ENCODE data around the gene CLUH.

DNA sequence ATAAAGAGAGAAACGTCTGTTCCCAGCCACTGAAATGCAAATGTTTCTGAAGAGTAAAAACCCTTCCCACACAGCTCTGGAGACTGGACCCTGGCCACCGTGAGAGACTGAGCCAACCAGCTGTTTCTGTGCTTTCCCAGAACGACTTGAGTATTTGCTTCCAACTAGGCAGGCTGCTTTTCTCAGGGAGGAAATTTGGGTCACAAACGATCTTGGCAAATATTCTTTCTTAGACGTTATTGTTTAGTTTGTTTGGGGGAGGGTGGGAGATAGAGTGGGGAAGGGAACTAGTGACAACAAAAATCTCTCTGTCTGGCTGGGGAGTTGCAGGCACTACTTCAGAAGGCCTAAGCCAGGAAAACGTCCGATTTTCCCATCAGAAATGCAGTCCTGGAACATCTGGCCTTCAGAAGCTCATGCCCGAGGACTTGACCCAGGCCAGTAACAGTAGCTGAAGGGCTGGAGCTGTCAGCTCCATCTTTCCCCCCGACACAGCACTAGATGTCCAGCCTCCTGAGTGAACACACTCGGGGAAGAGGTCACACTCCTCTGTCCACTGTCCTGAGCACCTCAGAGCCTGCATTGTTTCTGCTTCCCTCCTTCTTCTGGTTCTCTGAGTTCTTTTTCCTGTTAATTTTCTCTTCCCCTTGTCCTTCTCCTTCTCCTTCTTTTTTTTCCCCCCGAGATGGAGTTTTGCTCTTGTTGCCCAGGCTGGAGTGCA is 33.9 kb upstream of the CLUH start:
- TF ChIP-seq, protein P1, sequence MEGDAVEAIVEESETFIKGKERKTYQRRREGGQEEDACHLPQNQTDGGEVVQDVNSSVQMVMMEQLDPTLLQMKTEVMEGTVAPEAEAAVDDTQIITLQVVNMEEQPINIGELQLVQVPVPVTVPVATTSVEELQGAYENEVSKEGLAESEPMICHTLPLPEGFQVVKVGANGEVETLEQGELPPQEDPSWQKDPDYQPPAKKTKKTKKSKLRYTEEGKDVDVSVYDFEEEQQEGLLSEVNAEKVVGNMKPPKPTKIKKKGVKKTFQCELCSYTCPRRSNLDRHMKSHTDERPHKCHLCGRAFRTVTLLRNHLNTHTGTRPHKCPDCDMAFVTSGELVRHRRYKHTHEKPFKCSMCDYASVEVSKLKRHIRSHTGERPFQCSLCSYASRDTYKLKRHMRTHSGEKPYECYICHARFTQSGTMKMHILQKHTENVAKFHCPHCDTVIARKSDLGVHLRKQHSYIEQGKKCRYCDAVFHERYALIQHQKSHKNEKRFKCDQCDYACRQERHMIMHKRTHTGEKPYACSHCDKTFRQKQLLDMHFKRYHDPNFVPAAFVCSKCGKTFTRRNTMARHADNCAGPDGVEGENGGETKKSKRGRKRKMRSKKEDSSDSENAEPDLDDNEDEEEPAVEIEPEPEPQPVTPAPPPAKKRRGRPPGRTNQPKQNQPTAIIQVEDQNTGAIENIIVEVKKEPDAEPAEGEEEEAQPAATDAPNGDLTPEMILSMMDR (optimal IDR thresholded peaks at IDR 0.05 in 1 of 3, IDR thresholded peaks at IDR 0.05 in 1 of 3, conservative IDR thresholded peaks at IDR 0.05 in 1 of 3; ENCODE audit: extremely low read depth in 1 of 3, insufficient read depth in 2 of 3, low read length in 3 of 3) = no peak
- no peak for TF ChIP-seq EZH2 (IDR thresholded peaks at IDR 0.05; ENCODE audit: low read length)

All from keratinocyte (primary cell).